ENCODE measurements around the gene CORO2A.
"Not testable (repeated sequence)": the region's sequence is repeated elsewhere in the genome, so short reads cannot be mapped to it uniquely, and the experiment has no call there.

Gene CORO2A

GRCh38 chr9:98101868-98102273 lies 90.6 kb downstream of the CORO2A start:
- peak; percentile 63 for DNase-seq

GRCh38 chr9:98101416-98101815 lies 91.0 kb downstream of the CORO2A start:
- DNase-seq: no peak

GRCh38 chr9:98100456-98100855 lies 92.0 kb downstream of the CORO2A start:
- DNase-seq: no peak

GRCh38 chr9:98099898-98100297 lies 92.5 kb downstream of the CORO2A start:
- DNase-seq: no peak

- no peak for DNase-seq
These were observed 93.1 kb downstream of the CORO2A start for GRCh38 chr9:98099346-98099745.

GRCh38 chr9:98097836-98098235 lies 94.6 kb downstream of the CORO2A start:
- no peak for DNase-seq

GRCh38 chr9:98096091-98096490 lies 96.3 kb downstream of the CORO2A start:
- no peak for DNase-seq

- no peak for DNase-seq
These were observed 97.0 kb downstream of the CORO2A start for GRCh38 chr9:98095401-98095800.

GRCh38 chr9:98094851-98095250 lies 97.6 kb downstream of the CORO2A start:
- DNase-seq: no peak

GRCh38 chr9:98094316-98094715 lies 98.1 kb downstream of the CORO2A start:
- DNase-seq: no peak

- DNase-seq: no peak
These were observed 99.9 kb downstream of the CORO2A start for GRCh38 chr9:98092613-98092931.

GRCh38 chr9:98091735-98092612 lies 100.5 kb downstream of the CORO2A start:
- no peak for DNase-seq

GRCh38 chr9:98090674-98091073 lies 101.8 kb downstream of the CORO2A start:
- not testable (repeated sequence) for DNase-seq

GRCh38 chr9:98087420-98088354 lies 104.8 kb downstream of the CORO2A start:
- peak; percentile 52 for DNase-seq

GRCh38 chr9:98086461-98086860 lies 106.0 kb downstream of the CORO2A start:
- no peak for DNase-seq

GRCh38 chr9:98085944-98086343 lies 106.5 kb downstream of the CORO2A start:
- no peak for DNase-seq

GRCh38 chr9:98085058-98085457 lies 107.4 kb downstream of the CORO2A start:
- DNase-seq: no peak

- DNase-seq: no peak
These were observed 108.0 kb downstream of the CORO2A start for GRCh38 chr9:98084396-98084795.

GRCh38 chr9:98083566-98084183 lies 108.8 kb downstream of the CORO2A start:
- DNase-seq: no peak

GRCh38 chr9:98083061-98083501 lies 109.4 kb downstream of the CORO2A start:
- DNase-seq: no peak

- peak; percentile 45 for DNase-seq
These were observed 110.8 kb downstream of the CORO2A start for GRCh38 chr9:98081477-98082219.

- no peak for DNase-seq
These were observed 111.7 kb downstream of the CORO2A start for GRCh38 chr9:98080780-98081179.

- DNase-seq: no peak
These were observed 112.1 kb downstream of the CORO2A start for GRCh38 chr9:98080326-98080725.
